BLaER1 (cell line): Measurements from ENCODE around the gene EPAS1.

Source experiments
- H3K27ac ChIP-seq: shearing (Covaris generic); formaldehyde crosslinking; 2 replicates; pipeline ENCODE4 v1.8.1; 2022
- H3K27me3 ChIP-seq: shearing (Covaris generic); formaldehyde crosslinking; 2 replicates; pipeline ENCODE4 v1.8.1; 2022
- H3K36me3 ChIP-seq: shearing (Covaris generic); formaldehyde crosslinking; 2 replicates; pipeline ENCODE4 v1.8.1; 2022
- H3K4me1 ChIP-seq: shearing (Covaris generic); formaldehyde crosslinking; 2 replicates; pipeline ENCODE4 v1.8.1; 2022
- H3K4me2 ChIP-seq: shearing (Covaris generic); formaldehyde crosslinking; 2 replicates; pipeline ENCODE4 v1.8.1; 2022
- H3K4me3 ChIP-seq: shearing (Covaris generic); formaldehyde crosslinking; 2 replicates; pipeline ENCODE4 v1.8.1; 2022
- H3K9ac ChIP-seq: shearing (Covaris generic); formaldehyde crosslinking; 2 replicates; pipeline ENCODE4 v1.8.1; 2022
- H3K9me3 ChIP-seq: shearing (Covaris generic); formaldehyde crosslinking; 2 replicates; pipeline ENCODE4 v1.8.1; 2022
- H4K20me1 ChIP-seq: shearing (Covaris generic); formaldehyde crosslinking; 2 replicates; pipeline ENCODE4 v1.8.1; 2022
- Cebpa-rat ChIP-seq: shearing (Covaris generic); IDR thresholded peaks from 2 replicates; pipeline ENCODE4 v1.8.1; 2022

Gene EPAS1

GRCh38 chr2:46306330-46306751 is 9.1 kb downstream of the EPAS1 start:
- Histone ChIP-seq H3K9me3 (0 out of 2 replicates have a peak, but pooled peaks cover 8% of the 10 kb centered on the region), H3K4me1 (peaks cover 54% of the 10 kb centered on the region), H3K36me3 (no peaks in the 10 kb centered on the region), H3K27me3 (peaks cover 21% of the 10 kb centered on the region), H3K9ac (no peak overlapping the region), H3K4me2 (no peak overlapping the region), H4K20me1 (peaks cover 24% of the 10 kb centered on the region; the same call in 1 of the 2 replicates), H3K4me3 (no peak overlapping the region), H3K27ac (no peak overlapping the region)
- no peak for TF ChIP-seq Cebpa-rat

- Histone ChIP-seq H3K27me3 (peaks cover 13% of the 10 kb centered on the region), H3K9me3 (0 out of 2 replicates have a peak, but pooled peaks cover 8% of the 10 kb centered on the region), H3K4me2 (0 out of 2 replicates have a peak overlapping the region, but pooled peaks have one; percentile 27), H3K4me3 (no peak overlapping the region), H3K36me3 (no peaks in the 10 kb centered on the region), H4K20me1 (peaks cover 17% of the 10 kb centered on the region; the same call in 1 of the 2 replicates), H3K9ac (no peak overlapping the region), H3K4me1 (peaks cover 54% of the 10 kb centered on the region), H3K27ac (no peak overlapping the region)
- TF ChIP-seq Cebpa-rat: no peak
Observed at GRCh38 chr2:46306988-46307655, 9.9 kb downstream of the EPAS1 start.

- H3K9ac ChIP-seq: no peak overlapping the region
- 0 out of 2 replicates have a peak, but pooled peaks cover 8% of the 10 kb centered on the region for H3K9me3 ChIP-seq
Observed at GRCh38 chr2:46308081-46308480, 10.9 kb downstream of the EPAS1 start.

GRCh38 chr2:46308629-46309028 is 11.4 kb downstream of the EPAS1 start:
- Histone ChIP-seq H3K27me3 (peaks cover 2% of the 10 kb centered on the region; the same call in 1 of the 2 replicates), H3K4me2 (no peak overlapping the region), H4K20me1 (peaks cover 6% of the 10 kb centered on the region; the same call in 1 of the 2 replicates), H3K27ac (no peak overlapping the region), H3K4me3 (no peak overlapping the region), H3K9me3 (0 out of 2 replicates have a peak, but pooled peaks cover 8% of the 10 kb centered on the region), H3K9ac (no peak overlapping the region), H3K4me1 (peaks cover 40% of the 10 kb centered on the region), H3K36me3 (no peaks in the 10 kb centered on the region)
- no peak for TF ChIP-seq Cebpa-rat

More at GRCh38 chr2:46308081-46308480, 10.9 kb downstream of the EPAS1 start:
- peaks cover 45% of the 10 kb centered on the region for H3K4me1 ChIP-seq
- no peak for TF ChIP-seq Cebpa-rat
- H3K4me2 ChIP-seq: no peak overlapping the region
- H3K27ac ChIP-seq: no peak overlapping the region
- no peak overlapping the region for H3K4me3 ChIP-seq
- H3K27me3 ChIP-seq: peaks cover 7% of the 10 kb centered on the region; the same call in 1 of the 2 replicates
- H4K20me1 ChIP-seq: peaks cover 12% of the 10 kb centered on the region; the same call in 1 of the 2 replicates
- H3K36me3 ChIP-seq: no peaks in the 10 kb centered on the region

GRCh38 chr2:46309052-46309953 is 12.1 kb downstream of the EPAS1 start:
- Histone ChIP-seq H3K27ac (no peak overlapping the region), H3K4me2 (no peak overlapping the region), H3K4me3 (no peak overlapping the region), H3K9ac (no peak overlapping the region), H4K20me1 (no peaks in the 10 kb centered on the region; the same call in 1 of the 2 replicates), H3K36me3 (no peaks in the 10 kb centered on the region), H3K27me3 (no peaks in the 10 kb centered on the region), H3K4me1 (peaks cover 39% of the 10 kb centered on the region), H3K9me3 (0 out of 2 replicates have a peak, but pooled peaks cover 8% of the 10 kb centered on the region)
- no peak for TF ChIP-seq Cebpa-rat

GRCh38 chr2:46310446-46310845 is 13.2 kb downstream of the EPAS1 start:
- H4K20me1 ChIP-seq: no peaks in the 10 kb centered on the region
- no peak overlapping the region for H3K9ac ChIP-seq
- TF ChIP-seq Cebpa-rat: no peak
- peaks cover 37% of the 10 kb centered on the region for H3K4me1 ChIP-seq
- no peaks in the 10 kb centered on the region for H3K27me3 ChIP-seq
- no peak overlapping the region for H3K27ac ChIP-seq
- H3K9me3 ChIP-seq: 0 out of 2 replicates have a peak, but pooled peaks cover 4% of the 10 kb centered on the region
- no peaks in the 10 kb centered on the region for H3K36me3 ChIP-seq
- H3K4me2 ChIP-seq: no peak overlapping the region
- H3K4me3 ChIP-seq: no peak overlapping the region

GRCh38 chr2:46311651-46312223 is 14.5 kb downstream of the EPAS1 start:
- Histone ChIP-seq H3K9ac (no peak overlapping the region), H3K4me1 (peaks cover 36% of the 10 kb centered on the region), H3K4me3 (no peak overlapping the region), H3K9me3 (no peaks in the 10 kb centered on the region), H3K27ac (no peak overlapping the region), H4K20me1 (no peaks in the 10 kb centered on the region), H3K4me2 (no peak overlapping the region), H3K27me3 (no peaks in the 10 kb centered on the region), H3K36me3 (no peaks in the 10 kb centered on the region)
- no peak for TF ChIP-seq Cebpa-rat

GRCh38 chr2:46313063-46313462 is 15.9 kb downstream of the EPAS1 start:
- no peak overlapping the region for H3K27ac ChIP-seq
- H3K4me2 ChIP-seq: no peak overlapping the region
- H3K36me3 ChIP-seq: no peaks in the 10 kb centered on the region
- no peak overlapping the region for H3K9ac ChIP-seq
- H3K4me1 ChIP-seq: peaks cover 26% of the 10 kb centered on the region
- H4K20me1 ChIP-seq: no peaks in the 10 kb centered on the region
- no peak for TF ChIP-seq Cebpa-rat
- H3K4me3 ChIP-seq: no peak overlapping the region
- H3K9me3 ChIP-seq: no peaks in the 10 kb centered on the region
- H3K27me3 ChIP-seq: no peaks in the 10 kb centered on the region

GRCh38 chr2:46314065-46314835 is 17.0 kb downstream of the EPAS1 start:
- H3K27ac ChIP-seq: no peak overlapping the region
- H3K4me2 ChIP-seq: peak overlapping the region; percentile 23; the same call in 1 of the 2 replicates
- no peaks in the 10 kb centered on the region for H4K20me1 ChIP-seq
- no peaks in the 10 kb centered on the region for H3K27me3 ChIP-seq
- peaks cover 26% of the 10 kb centered on the region for H3K4me1 ChIP-seq
- no peaks in the 10 kb centered on the region for H3K9me3 ChIP-seq
- no peak overlapping the region for H3K4me3 ChIP-seq
- H3K9ac ChIP-seq: no peak overlapping the region
- H3K36me3 ChIP-seq: no peaks in the 10 kb centered on the region
- no peak for TF ChIP-seq Cebpa-rat
